Ectodermal cell (in vitro differentiated cells): ENCODE results near the gene PHLPP1.
A peak's percentile ranks its signal among the peaks of the same experiment; 100 is the strongest.
"Not testable (repeated sequence)": the region's sequence is repeated elsewhere in the genome, so short reads cannot be mapped to it uniquely, and the experiment has no call there.

ENCODE experiments used
- H3K27ac ChIP-seq: 2 replicates; pipeline ENCODE4 v1.7.0; 2013; ENCODE audit warnings: mild to moderate bottlenecking, low read depth, low read length; ENCODE audit not compliant: insufficient read depth, poor library complexity, severe bottlenecking
- H3K27me3 ChIP-seq: 2 replicates; pipeline ENCODE4 v1.7.0; 2013; ENCODE audit warnings: mild to moderate bottlenecking, low read length; ENCODE audit not compliant: insufficient read depth, control insufficient read depth, poor library complexity, severe bottlenecking
- H3K36me3 ChIP-seq: one replicate; pipeline ENCODE4 v1.7.0; 2013; ENCODE audit warnings: low read length; ENCODE audit not compliant: control insufficient read depth, insufficient read depth
- H3K4me1 ChIP-seq: one replicate; pipeline ENCODE4 v1.7.0; 2013; ENCODE audit warnings: low read length; ENCODE audit not compliant: control insufficient read depth, insufficient read depth
- H3K4me3 ChIP-seq: 2 replicates; pipeline ENCODE4 v1.7.0; 2013; ENCODE audit warnings: low read depth, low read length, control low read depth; ENCODE audit not compliant: insufficient read depth
- H3K9me3 ChIP-seq: 2 replicates; pipeline ENCODE4 v1.7.0; 2013; ENCODE audit warnings: mild to moderate bottlenecking, low read length, moderate library complexity; ENCODE audit not compliant: control insufficient read depth
- WGBS, 2 experiments: methylation state at CpG; one replicate each; pipeline ENCODE4 v1.1.7; 2013; ENCODE audit warnings: missing lambda C conversion rate in 2 of 2; 5-methylcytosine and 5-hydroxymethylcytosine counted together

The PHLPP1 gene

DNA sequence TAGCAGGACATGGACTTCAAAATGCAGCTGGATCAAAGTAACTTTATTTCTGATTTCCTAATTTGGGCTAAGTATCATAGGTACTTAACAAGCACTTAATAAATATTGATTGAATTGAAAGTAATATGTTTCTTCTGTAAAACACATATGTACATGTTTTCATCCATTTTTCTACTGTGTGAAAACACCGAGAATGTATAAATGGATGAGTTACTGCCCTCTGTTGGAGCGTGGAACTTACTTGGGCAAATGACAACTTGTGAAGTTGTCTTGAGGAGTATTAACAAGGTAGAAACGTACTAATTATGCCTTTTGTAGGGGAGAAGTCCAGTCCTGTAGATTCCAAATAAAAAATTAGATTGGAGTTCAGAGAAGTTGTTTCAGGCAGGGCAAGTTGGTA is 87.2 kb downstream of the PHLPP1 start:
- WGBS, 2 experiments = 94% methylated on average over 3 of the region's 3 CpGs
- Histone ChIP-seq H3K4me3 (no peak overlapping the region), H3K36me3 (no peaks in the 10 kb centered on the region), H3K27me3 (no peaks in the 10 kb centered on the region), H3K9me3 (no peaks in the 10 kb centered on the region), H3K4me1 (peaks cover 13% of the 10 kb centered on the region), H3K27ac (no peak overlapping the region)

DNA sequence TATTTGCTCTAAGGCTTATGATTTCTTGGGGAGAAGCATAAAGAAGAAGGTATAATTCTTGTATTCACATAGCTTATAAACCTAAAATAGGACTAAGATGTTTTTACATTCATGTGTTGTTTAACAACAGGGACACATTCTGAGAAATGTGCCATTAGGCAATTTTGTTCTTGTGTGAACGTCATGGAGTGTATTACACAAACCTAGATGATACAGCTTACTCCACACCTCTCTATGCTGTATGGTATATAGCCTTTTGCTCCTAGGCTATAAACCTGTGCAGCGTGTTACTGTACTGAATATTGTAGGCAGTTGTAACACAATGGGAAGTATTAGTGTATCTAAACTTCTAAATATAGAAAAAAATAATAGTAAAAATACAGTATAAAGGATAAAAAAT is 92.1 kb downstream of the PHLPP1 start:
- H3K9me3 ChIP-seq = no peaks in the 10 kb centered on the region
- WGBS, 2 experiments = 100% methylated on average over 1 of the region's 2 CpGs; no CpG with 5 or more reads in 1 of the 2 experiments
- peaks cover under 1% of the 10 kb centered on the region for H3K4me1 ChIP-seq
- no peaks in the 10 kb centered on the region for H3K36me3 ChIP-seq
- no peak overlapping the region for H3K27ac ChIP-seq
- H3K27me3 ChIP-seq = no peaks in the 10 kb centered on the region
- no peak overlapping the region for H3K4me3 ChIP-seq

DNA sequence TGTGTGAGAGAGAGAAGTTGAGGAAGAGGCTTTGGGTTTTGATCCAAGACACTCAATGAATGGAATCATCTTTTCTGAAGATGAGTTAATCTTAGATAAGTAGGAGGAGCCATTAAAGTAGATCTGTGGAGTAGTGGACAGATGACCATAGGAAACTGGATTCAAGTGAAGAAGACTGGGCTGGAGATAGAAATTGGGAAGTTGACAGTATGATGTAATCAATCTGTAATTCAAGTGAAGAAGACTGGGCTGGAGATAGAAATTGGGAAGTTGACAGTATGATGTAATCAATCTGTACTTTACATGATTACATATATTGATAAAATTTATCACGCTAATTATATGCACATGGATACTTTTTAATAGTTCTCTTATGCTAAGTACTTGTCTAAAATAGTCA is 92.8 kb downstream of the PHLPP1 start:
- Histone ChIP-seq H3K4me3 (no peak overlapping the region), H3K4me1 (peaks cover 4% of the 10 kb centered on the region), H3K9me3 (no peaks in the 10 kb centered on the region), H3K27ac (no peak overlapping the region), H3K27me3 (no peaks in the 10 kb centered on the region), H3K36me3 (no peaks in the 10 kb centered on the region)
- 100% methylated on average over 1 of the region's 1 CpG; no CpG with 5 or more reads in 1 of the 2 experiments for WGBS, 2 experiments

DNA sequence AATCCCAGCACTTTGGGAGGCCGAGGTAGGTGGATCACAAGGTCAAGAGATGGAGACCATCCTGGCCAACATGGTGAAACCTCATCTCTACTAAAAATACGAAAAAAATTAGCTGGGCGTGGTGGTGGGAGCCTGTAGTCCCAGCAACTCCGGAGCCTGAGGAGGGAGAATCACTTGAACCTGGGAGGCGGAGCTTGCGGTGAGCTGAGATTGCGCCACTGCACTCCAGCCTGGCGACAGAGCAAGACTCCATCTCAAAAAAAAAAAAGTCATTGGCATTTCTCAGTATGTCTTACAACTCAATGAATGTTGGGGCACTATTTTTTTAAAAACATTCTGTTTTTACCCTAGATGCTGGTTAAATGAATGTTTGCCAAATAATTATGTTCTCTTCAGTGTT is 94.1 kb downstream of the PHLPP1 start:
- not testable (repeated sequence) for H3K36me3 ChIP-seq, H3K9me3 ChIP-seq, H3K27me3 ChIP-seq, H3K4me1 ChIP-seq, H3K27ac ChIP-seq, H3K4me3 ChIP-seq
- WGBS, 2 experiments = 92 to 94% methylated on average over 8 of the region's 8 CpGs

DNA sequence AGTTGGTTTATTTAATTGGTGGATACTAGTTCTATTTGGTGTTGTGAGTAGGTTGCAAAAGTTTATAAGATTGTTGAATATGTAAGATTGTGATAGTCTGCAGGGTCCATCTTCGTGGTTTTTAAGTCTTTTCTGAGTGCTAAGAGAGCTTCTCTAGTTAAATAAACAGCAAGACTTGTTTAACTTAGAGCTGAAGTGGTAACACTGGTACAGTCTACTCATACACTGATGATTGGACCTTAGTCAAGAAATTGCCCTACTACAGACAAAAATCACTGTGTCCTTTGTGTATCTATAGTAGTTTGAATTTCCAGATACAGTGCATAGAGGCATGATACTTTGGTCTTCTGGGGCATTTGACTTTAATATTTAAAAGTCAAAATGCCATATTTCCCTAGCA is 94.6 kb downstream of the PHLPP1 start:
- Histone ChIP-seq H3K9me3 (no peaks in the 10 kb centered on the region), H3K4me3 (no peak overlapping the region), H3K27me3 (no peaks in the 10 kb centered on the region), H3K4me1 (peaks cover 4% of the 10 kb centered on the region), H3K27ac (no peak overlapping the region), H3K36me3 (no peaks in the 10 kb centered on the region)
- WGBS, 2 experiments = 88% methylated on average over 1 of the region's 1 CpG

DNA sequence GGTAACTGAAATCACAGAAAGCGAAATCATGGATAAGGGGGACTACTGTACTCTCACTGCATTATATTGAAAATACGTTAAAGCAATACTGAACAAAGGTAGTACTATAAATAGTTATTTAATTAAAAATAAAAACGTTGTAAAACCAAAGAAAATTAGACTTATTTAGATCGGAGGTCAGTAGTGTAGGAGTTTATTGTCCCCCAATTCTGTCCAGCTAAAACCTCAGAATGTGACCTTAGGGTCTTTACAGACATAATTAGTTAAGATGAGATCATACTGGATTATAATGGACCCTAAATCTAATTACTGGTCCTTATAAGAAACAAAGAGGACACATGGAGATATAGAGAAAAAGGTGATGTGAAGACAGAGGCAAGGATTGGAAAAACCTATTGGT is 95.3 kb downstream of the PHLPP1 start:
- H3K27me3 ChIP-seq = no peaks in the 10 kb centered on the region
- H3K36me3 ChIP-seq = no peaks in the 10 kb centered on the region
- H3K27ac ChIP-seq = no peak overlapping the region
- no peak overlapping the region for H3K4me3 ChIP-seq
- no peaks in the 10 kb centered on the region for H3K9me3 ChIP-seq
- peaks cover 7% of the 10 kb centered on the region for H3K4me1 ChIP-seq
- 88 to 95% methylated on average over 2 of the region's 4 CpGs for WGBS, 2 experiments

DNA sequence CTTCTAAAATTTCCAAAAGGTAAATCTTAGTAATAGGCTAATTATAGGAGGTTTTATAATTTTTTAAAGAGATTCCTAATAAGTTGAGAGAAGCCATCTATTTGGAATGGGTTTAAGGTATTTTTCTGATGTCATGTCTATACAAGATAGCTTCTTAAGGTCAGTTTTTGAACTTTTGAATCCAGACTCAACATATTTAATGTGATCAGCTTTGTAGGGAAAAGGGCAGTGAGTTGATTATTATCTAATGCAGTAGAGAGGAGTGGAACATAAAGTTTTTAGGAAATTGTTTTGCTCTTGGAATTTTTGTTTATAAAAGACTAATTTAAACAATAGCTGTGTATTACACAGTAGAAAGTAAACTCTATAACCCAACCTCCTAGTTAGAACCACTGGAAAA is 96.3 kb downstream of the PHLPP1 start:
- H3K27me3 ChIP-seq = no peaks in the 10 kb centered on the region
- H3K27ac ChIP-seq = no peak overlapping the region
- H3K4me3 ChIP-seq = no peak overlapping the region
- H3K36me3 ChIP-seq = no peaks in the 10 kb centered on the region
- no peaks in the 10 kb centered on the region for H3K9me3 ChIP-seq
- H3K4me1 ChIP-seq = peaks cover 7% of the 10 kb centered on the region

DNA sequence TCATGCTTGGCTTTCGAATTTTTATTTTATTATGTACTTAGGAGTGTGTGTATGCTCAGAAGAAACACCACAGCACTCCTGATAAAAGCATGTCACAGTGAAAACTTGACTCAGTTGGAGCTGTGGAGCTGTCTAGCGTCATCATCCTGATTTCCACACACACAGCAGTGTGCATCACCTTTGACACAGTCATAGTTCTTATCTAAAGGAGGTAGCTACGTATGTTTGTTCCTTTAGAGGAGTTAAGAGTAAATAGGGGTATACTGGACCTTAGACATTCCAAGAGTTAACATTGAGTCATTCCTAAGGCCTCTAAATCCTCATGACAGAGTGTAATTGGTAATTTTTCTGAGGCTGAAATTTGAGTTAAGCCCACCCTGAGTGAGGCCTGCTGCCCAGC is 96.9 kb downstream of the PHLPP1 start:
- Histone ChIP-seq H3K4me1 (peaks cover 7% of the 10 kb centered on the region), H3K36me3 (no peaks in the 10 kb centered on the region), H3K27ac (no peak overlapping the region), H3K4me3 (no peak overlapping the region), H3K27me3 (no peaks in the 10 kb centered on the region), H3K9me3 (no peaks in the 10 kb centered on the region)
- WGBS, 2 experiments = 92 to 94% methylated on average over 3 of the region's 3 CpGs

DNA sequence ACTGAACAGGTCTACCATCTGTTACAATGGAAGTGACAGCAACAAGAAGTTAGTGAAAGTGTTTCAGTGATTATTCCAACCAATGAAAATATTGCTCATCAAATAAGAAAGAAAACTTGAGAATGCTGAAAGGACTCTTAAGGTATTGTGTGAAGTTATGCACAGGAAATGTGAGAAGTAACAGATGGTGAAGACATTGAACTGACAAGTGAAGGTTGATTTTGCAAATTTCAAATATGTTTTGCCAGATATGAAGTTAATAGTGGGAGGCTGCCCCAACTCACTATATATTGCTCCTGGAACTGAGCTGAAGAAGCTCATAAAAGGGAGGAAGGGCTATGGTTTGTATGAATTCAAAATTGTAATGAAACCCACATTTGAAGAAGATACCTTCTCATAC is 97.5 kb downstream of the PHLPP1 start:
- Histone ChIP-seq H3K9me3 (no peaks in the 10 kb centered on the region), H3K27me3 (no peaks in the 10 kb centered on the region), H3K27ac (no peak overlapping the region), H3K36me3 (no peaks in the 10 kb centered on the region), H3K4me3 (no peak overlapping the region), H3K4me1 (peaks cover 7% of the 10 kb centered on the region)

DNA sequence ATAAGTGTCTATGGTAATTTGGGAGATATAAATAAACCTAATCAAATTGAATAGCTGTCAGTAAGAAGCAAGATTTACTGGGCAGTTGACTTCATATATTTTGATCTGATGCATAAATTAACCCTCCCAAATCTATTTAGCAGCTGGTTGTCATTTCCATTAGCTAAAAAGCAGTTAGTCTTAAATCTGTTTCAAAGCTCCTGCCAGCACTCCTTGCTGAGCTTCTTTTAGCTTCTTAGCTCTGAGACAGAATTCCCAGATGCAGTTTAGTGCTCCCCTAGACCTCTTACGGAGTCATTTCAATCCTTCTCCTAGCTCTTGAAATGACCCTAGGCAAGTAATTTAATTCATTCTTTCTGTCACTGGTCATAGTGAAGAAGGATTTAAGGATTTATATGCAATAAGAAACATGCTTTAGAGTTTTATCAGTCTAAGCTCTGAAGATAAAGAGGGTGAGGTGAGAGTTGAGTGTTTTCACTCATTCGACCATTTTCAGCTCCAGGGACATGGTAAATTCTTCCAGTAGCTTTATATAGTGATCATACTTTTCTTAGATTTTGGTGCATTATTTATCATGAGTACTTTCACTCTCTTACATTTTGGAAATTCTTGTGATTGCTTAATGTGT is 98.9 kb downstream of the PHLPP1 start:
- Histone ChIP-seq H3K9me3 (no peaks in the 10 kb centered on the region), H3K27me3 (no peaks in the 10 kb centered on the region), H3K4me1 (peaks cover 7% of the 10 kb centered on the region), H3K27ac (peak overlapping the region; percentile 72), H3K36me3 (no peaks in the 10 kb centered on the region), H3K4me3 (no peak overlapping the region)
- WGBS, 2 experiments = 19 to 56% methylated on average over 1 to 2 of the region's 2 CpGs

DNA sequence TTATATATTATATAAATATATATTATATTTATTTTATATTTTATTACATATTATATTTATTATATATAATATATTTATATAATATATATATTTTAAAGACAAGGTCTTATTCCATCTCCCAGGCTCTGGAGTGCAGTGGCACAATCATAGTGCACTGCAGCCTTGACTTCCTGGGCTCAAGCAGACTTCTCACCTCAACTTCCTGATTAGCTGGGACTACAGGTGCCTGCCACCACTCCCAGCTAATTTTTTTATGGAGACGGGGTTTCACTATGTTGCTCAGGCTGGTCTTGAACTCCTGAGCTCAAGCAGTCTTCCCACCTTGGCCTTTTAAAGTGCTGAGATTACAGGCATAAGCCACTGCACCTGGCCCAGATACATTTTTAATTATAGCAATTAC is 110.0 kb downstream of the PHLPP1 start:
- H3K9me3 ChIP-seq = no peaks in the 10 kb centered on the region
- no peaks in the 10 kb centered on the region for H3K27me3 ChIP-seq
- 91 to 95% methylated on average over 1 of the region's 1 CpG for WGBS, 2 experiments
- no peak overlapping the region for H3K4me3 ChIP-seq
- peaks cover 2% of the 10 kb centered on the region for H3K4me1 ChIP-seq
- no peaks in the 10 kb centered on the region for H3K36me3 ChIP-seq
- H3K27ac ChIP-seq = no peak overlapping the region
